HUES64 (cell line): ENCODE measurements around the gene TGM5.

Experiments
- H3K27ac ChIP-seq: 2 replicates; pipeline ENCODE4 v1.7.0; 2013; ENCODE audit warnings: low read depth, low read length, inconsistent platforms
- H3K27me3 ChIP-seq: 2 replicates; pipeline ENCODE4 v1.6.1; 2013; ENCODE audit warnings: mild to moderate bottlenecking, low read length; ENCODE audit not compliant: insufficient read depth
- H3K36me3 ChIP-seq: 2 replicates; pipeline ENCODE4 v1.6.1; 2013; ENCODE audit warnings: mild to moderate bottlenecking, low read length; ENCODE audit not compliant: insufficient read depth
- H3K4me1 ChIP-seq: 2 replicates; pipeline ENCODE4 v1.6.1; 2013; ENCODE audit warnings: mild to moderate bottlenecking, low read length, moderate library complexity; ENCODE audit not compliant: insufficient read depth
- H3K4me3 ChIP-seq: 2 replicates; pipeline ENCODE4 v1.5.1; 2013; ENCODE audit warnings: mild to moderate bottlenecking, low read length, moderate library complexity
- H3K9ac ChIP-seq: 2 replicates; pipeline ENCODE4 v1.6.1; 2013; ENCODE audit warnings: mild to moderate bottlenecking, low read depth, low read length
- H3K9me3 ChIP-seq: 2 replicates; pipeline ENCODE4 v1.6.1; 2013; ENCODE audit warnings: low read depth, low read length; ENCODE audit not compliant: insufficient read depth
- WGBS: fragments of 150-250, 120-280 bp; methylation state at CpG from one replicate; pipeline ENCODE4 v1.1.7; 2013; ENCODE audit warnings: missing lambda C conversion rate; 5-methylcytosine and 5-hydroxymethylcytosine counted together

TGM5 gene

DNA sequence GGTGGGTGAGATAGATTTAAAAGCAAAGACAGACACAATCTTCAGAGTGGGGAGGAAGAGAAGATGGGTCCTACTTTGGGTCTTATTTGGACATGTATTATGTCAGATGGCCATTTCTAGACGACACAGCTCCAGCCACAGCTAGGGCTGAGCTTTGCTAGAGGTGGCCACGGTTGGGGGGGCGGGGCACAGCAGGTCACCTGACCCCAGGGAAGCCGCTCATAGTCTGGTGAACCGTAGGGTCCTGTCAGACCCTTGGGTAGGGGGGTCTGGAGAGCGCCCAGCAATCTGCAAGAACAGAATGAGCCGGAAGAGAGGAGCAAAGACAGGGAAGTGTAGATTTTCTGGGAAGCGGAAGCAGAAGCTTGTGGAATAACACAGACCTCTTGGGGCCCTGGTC is 52.6 kb downstream of the TGM5 start:
- 69% methylated on average over 8 of the region's 8 CpGs for WGBS
- Histone ChIP-seq H3K9me3 (no peaks in the 10 kb centered on the region), H3K27ac (no peak overlapping the region), H3K4me1 (peaks cover 5% of the 10 kb centered on the region; the same call in 1 of the 2 replicates), H3K4me3 (no peak overlapping the region), H3K9ac (no peak overlapping the region), H3K36me3 (no peaks in the 10 kb centered on the region), H3K27me3 (no peaks in the 10 kb centered on the region)

DNA sequence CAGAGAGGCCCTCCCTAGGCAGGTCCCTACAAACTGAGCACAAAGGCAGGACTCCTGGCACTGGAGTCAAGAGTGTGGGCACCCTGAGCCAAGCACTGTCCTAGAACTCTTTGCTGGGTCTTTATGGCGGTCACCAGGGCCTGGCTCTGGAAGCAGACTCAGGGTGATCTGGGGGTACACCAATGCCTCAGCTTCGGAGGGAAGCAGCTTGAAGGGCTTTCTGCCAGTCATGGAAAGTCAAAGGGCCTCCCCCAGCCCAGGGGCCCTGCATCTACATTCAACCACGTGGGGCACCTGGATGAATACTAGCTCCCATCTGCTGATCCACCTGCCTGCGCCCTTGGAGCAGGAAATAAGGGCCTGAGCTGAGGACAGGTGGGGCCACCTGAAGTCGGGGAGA is 53.3 kb downstream of the TGM5 start:
- 89% methylated on average over 5 of the region's 5 CpGs for WGBS
- H3K4me1 ChIP-seq, result no peaks in the 10 kb centered on the region
- H3K9me3 ChIP-seq, result no peaks in the 10 kb centered on the region
- no peaks in the 10 kb centered on the region for H3K36me3 ChIP-seq
- no peak overlapping the region for H3K4me3 ChIP-seq
- H3K27me3 ChIP-seq, result no peaks in the 10 kb centered on the region
- H3K9ac ChIP-seq, result no peak overlapping the region
- H3K27ac ChIP-seq, result no peak overlapping the region

DNA sequence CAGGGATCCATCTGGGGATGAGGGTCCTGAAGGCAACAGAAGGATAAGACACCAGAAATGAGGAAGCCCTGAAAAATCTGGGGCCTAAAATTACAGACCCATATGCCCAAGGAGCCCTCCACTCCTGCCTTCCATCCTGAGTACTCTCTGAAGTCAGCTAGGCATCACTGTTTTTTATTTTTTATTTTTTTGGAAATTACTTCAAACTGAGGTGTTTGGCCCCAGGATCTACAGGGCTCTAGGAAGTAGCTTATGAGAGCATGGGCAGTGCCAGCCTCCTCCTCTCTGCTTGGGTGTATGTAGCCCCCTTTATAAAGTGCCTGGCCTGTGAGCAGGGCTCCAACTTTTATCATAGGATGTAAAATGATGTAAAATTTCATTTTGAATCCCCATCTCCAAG is 53.8 kb downstream of the TGM5 start:
- no peaks in the 10 kb centered on the region for H3K36me3 ChIP-seq
- H3K27ac ChIP-seq, result no peak overlapping the region
- H3K9me3 ChIP-seq, result no peaks in the 10 kb centered on the region
- H3K9ac ChIP-seq, result no peak overlapping the region
- no peak overlapping the region for H3K4me3 ChIP-seq
- no peaks in the 10 kb centered on the region for H3K4me1 ChIP-seq
- H3K27me3 ChIP-seq, result no peaks in the 10 kb centered on the region

DNA sequence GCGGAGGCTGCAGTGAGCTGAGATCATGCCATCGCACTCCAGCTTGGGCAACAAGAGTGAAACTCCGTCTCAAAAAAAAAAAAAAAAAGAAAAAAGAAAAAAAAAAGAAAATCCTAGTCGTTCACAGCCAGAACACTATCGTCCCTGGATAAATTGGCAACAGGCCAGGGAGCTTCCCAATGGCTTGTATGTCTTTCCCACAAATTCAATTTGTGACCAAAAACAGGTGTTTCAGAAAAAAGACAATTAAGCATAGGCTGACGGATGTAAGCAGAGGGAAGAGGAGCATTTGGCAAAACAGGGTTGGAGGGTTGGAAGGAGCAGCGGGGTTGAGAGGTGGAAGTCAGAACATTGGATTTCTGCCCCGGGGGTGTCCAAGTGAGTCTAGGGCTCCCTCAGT is 54.4 kb downstream of the TGM5 start:
- no peak overlapping the region for H3K9ac ChIP-seq
- no peaks in the 10 kb centered on the region for H3K36me3 ChIP-seq
- H3K27me3 ChIP-seq, result no peaks in the 10 kb centered on the region
- H3K27ac ChIP-seq, result no peak overlapping the region
- WGBS, result 94% methylated on average over 8 of the region's 8 CpGs
- H3K4me3 ChIP-seq, result no peak overlapping the region
- H3K9me3 ChIP-seq, result no peaks in the 10 kb centered on the region
- no peaks in the 10 kb centered on the region for H3K4me1 ChIP-seq

DNA sequence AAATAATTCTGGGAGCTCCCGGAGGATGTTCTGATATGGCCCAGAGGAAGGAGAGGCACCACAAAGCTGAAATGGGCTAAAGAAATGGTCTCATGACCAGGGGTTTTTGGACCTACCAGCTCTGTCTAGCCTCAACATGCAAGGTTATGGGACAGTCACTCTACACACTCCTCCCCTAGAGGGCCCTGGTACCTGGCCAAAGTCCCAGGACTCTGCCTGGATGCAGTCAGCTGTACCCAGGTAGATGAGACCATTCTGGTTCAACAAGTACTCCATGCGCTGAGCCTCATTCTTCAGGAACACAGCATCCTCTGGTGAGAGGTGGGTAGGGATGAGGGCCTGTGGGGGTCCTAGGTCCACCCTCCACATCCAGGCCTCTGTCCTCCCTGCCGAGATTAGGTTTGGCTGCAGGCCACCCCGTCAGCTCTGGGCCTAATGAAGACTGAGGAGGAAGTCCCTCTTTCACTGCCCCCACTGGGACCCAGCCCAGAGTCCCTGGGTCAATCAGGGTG is 55.4 kb downstream of the TGM5 start:
- WGBS, result 93% methylated on average over 4 of the region's 4 CpGs
- Histone ChIP-seq H3K27me3 (no peaks in the 10 kb centered on the region), H3K4me1 (no peaks in the 10 kb centered on the region), H3K9me3 (no peaks in the 10 kb centered on the region), H3K4me3 (no peak overlapping the region), H3K27ac (no peak overlapping the region), H3K9ac (no peak overlapping the region), H3K36me3 (no peaks in the 10 kb centered on the region)

DNA sequence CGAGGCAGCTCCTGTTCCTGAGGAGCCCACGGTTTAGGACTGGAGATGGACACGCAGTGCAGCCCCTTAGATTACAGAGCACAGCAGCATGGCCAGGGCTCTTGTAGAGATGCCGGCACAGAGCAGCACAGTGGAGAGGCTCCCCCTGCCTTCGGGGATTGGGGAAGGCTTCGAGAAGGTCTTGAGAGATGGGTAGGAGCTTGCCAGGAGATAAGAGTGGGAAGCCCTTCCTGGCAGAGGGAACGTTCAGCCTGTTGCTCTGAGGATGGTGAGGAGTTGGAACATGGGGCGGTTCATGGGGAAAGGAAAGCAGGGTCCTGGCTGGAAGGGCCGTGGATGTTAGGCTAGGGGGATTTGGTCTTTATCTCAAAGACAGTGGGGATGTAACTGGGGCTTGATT is 55.9 kb downstream of the TGM5 start:
- H3K9me3 ChIP-seq, result no peaks in the 10 kb centered on the region
- no peaks in the 10 kb centered on the region for H3K36me3 ChIP-seq
- H3K4me3 ChIP-seq, result no peak overlapping the region
- H3K27me3 ChIP-seq, result no peaks in the 10 kb centered on the region
- no peak overlapping the region for H3K9ac ChIP-seq
- 87% methylated on average over 9 of the region's 9 CpGs for WGBS
- no peak overlapping the region for H3K27ac ChIP-seq
- H3K4me1 ChIP-seq, result no peaks in the 10 kb centered on the region

DNA sequence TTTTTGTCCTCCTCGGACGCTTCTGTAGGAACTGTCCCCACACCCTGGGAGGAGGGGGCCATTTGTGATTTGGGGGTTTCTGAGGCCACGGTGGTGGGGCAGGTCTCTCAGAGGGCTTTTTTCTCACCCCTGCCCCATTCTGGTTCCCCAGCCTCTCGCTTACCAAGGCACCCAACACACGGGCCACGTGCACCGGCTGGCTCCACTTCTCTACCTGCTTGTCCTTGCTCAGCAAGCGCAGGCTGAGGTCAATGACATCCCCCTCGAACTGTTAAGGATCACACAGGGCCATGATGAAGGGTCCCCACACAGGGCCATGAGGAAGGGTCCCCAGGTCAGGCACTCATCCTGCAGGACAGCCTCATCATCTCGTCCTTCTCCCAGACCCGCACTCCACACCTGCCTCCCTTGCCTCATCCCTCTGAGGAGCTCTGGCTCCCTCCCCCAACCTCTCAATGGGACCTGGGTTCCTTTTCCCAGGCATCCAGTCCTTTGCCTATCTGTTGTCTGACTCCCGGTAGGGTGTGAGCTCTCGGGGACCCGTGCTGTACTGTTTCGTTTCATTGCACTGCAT is 56.5 kb downstream of the TGM5 start:
- H3K27ac ChIP-seq, result no peak overlapping the region
- H3K9ac ChIP-seq, result no peak overlapping the region
- whole genome bisulfite sequencing, result 95% methylated on average over 15 of the region's 15 CpGs
- no peaks in the 10 kb centered on the region for H3K9me3 ChIP-seq
- no peaks in the 10 kb centered on the region for H3K36me3 ChIP-seq
- H3K4me1 ChIP-seq, result no peaks in the 10 kb centered on the region
- H3K27me3 ChIP-seq, result no peaks in the 10 kb centered on the region
- no peak overlapping the region for H3K4me3 ChIP-seq

DNA sequence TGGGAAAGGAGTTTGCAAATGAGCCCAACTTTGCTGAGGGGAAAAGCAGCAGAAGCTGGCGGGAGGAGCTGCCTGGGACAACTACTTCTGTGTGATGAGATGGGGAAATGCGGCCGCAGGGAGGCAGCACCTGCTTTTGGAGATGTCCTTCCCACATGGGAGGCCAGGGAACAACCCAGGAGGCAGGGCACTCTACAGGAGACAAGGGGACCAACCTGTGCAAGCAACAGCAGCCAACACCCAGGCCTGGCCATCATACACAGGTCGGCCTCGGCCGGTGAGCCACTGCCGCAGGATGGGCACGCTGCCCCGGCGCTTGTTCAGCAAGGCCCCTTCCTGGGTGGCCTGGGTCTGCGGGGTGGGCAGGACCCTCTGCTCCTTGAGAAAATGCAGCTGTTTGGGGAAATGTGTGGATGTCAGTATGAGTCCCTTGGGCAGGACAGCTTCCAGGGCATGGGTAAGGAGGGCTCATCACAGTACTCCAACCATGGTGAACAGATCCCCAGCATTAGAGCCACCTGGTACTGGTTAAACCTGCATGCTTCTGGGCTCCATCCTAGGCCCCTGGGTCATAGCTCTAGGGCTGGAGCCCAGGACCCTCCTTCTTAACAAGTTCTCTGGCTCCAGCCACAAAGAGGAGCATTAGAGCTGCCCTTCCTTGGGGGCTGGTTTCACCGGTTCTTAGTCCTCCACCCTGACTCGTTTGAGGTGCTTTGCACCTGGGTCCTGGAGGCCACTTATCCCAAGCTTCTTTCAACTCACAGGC is 57.5 kb downstream of the TGM5 start:
- Histone ChIP-seq H3K4me1 (no peaks in the 10 kb centered on the region), H3K9ac (no peak overlapping the region), H3K27me3 (no peaks in the 10 kb centered on the region), H3K36me3 (no peaks in the 10 kb centered on the region), H3K9me3 (no peaks in the 10 kb centered on the region), H3K27ac (no peak overlapping the region), H3K4me3 (no peak overlapping the region)
- 84% methylated on average over 13 of the region's 13 CpGs for whole genome bisulfite sequencing

DNA sequence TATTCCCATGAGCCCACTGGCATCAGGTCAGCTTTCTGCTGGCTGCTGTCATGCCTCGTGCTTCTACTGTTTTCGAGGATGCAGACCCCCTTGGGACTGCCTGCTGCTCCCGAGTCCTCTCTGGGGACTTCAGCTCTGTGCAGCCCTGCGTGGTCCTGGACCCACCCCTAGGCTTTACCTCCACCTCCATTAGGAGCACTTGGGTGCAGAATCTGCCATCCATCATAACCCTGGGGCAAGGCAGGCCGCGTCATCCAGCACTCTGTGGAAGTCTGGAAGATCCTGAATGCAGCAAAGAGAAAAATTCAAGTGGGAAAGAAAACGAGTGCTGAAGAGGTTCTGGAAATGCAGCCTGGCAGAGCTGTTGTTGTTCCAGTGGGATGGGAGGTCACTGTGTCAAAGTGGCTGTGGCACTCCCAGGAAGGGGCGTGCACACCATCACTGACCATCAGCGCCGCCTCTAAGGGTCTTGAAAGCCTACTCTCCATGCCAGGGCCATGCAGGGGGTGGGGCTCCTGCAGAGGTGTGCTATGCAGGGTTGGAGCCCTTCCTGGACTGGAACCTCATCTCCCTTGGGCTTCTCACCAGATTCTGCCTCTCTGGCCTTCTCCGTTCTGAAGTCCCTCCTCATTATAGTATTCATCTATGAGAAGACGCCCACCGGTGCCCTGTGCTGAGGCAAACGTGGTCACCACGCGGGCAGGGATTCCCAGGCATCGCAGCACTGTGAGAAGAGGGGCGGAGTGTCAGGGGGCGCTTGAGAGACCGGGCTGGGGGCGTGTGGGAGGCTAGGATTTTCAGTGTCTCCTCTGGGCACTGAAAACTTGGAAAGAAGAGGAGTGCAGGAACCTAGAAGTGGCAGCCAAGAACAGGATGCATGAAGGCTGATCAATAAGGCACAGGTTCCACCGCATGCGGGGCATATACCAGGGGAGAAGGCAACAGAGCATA is 58.4 kb downstream of the TGM5 start:
- no peak overlapping the region for H3K4me3 ChIP-seq
- H3K4me1 ChIP-seq, result no peaks in the 10 kb centered on the region
- H3K27ac ChIP-seq, result no peak overlapping the region
- no peaks in the 10 kb centered on the region for H3K36me3 ChIP-seq
- 80% methylated on average over 23 of the region's 23 CpGs for WGBS
- H3K27me3 ChIP-seq, result no peaks in the 10 kb centered on the region
- no peak overlapping the region for H3K9ac ChIP-seq
- no peaks in the 10 kb centered on the region for H3K9me3 ChIP-seq

DNA sequence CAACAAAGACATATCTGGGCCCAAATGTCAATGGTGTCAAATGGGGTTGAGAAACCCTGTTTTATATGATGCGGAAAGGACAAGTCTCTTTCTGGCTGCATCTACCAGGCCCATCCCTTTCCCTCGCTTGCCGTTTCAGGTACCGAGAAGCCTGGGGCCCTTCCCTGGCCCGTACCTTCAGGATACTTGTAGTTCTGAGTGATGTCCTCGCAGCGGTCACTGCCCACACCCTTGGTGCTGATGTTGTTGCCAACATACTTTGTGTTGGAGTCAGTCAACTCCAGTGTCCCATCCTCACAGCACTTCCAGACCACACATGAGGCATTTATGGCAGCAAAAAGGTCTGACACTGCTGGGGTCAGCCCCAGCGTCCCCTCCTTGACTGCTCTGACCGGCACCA is 59.7 kb downstream of the TGM5 start:
- Histone ChIP-seq H3K27me3 (no peaks in the 10 kb centered on the region), H3K9ac (no peak overlapping the region), H3K9me3 (no peaks in the 10 kb centered on the region), H3K4me1 (no peaks in the 10 kb centered on the region), H3K36me3 (no peaks in the 10 kb centered on the region), H3K27ac (no peak overlapping the region), H3K4me3 (no peak overlapping the region)
- WGBS, result 93% methylated on average over 9 of the region's 9 CpGs

DNA sequence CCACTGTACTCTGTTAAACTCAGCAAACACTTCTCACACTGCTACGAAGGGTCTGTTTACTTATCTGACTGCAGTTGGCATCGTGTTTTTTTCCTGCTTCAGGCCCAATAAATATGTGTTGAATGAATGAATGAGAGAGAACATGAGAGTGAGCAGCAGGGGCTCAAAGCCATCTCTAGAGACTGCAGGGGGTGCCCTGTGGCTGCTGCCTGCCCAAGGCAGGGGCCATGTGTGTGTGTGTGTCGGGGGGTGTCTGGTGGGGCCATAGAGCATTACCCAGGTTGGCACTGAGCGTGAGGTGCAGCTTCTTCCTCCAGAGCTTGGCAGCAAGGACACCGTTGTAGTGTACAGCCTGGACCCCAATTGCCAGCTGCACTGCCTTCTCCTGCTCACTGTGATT is 60.7 kb downstream of the TGM5 start:
- H3K27me3 ChIP-seq, result no peaks in the 10 kb centered on the region
- WGBS, result 88% methylated on average over 5 of the region's 5 CpGs
- no peak overlapping the region for H3K4me3 ChIP-seq
- H3K9me3 ChIP-seq, result no peaks in the 10 kb centered on the region
- H3K36me3 ChIP-seq, result no peaks in the 10 kb centered on the region
- no peak overlapping the region for H3K9ac ChIP-seq
- H3K27ac ChIP-seq, result no peak overlapping the region
- H3K4me1 ChIP-seq, result no peaks in the 10 kb centered on the region
